Endothelial cell of umbilical vein (primary cell): ENCODE results near the gene CINP.

Experiments
- CTCF ChIP-seq, 2 donors: IDR thresholded peaks; 1 replicate in 1 of 2; 2 replicates in 1 of 2; pipeline ENCODE4 v1.5.1; 2011; ENCODE audit warnings: low read length in 2 of 2, mild to moderate bottlenecking in 2 of 2, moderate library complexity in 2 of 2, control low read depth in 1 of 2, inconsistent platforms in 1 of 2, low read depth in 1 of 2; ENCODE audit not compliant: insufficient read depth in 1 of 2; ENCODE audit errors: extremely low read depth in 1 of 2
- EZH2 ChIP-seq: IDR thresholded peaks from 2 replicates; pipeline ENCODE4 v1.6.1; 2012; ENCODE audit warnings: borderline replicate concordance, low read depth, mild to moderate bottlenecking, moderate library complexity, low read length, inconsistent platforms; ENCODE audit not compliant: severe bottlenecking
- GATA2 ChIP-seq: IDR thresholded peaks from 2 replicates; pipeline ENCODE4 v1.7.0; 2011; ENCODE audit warnings: low read depth, mild to moderate bottlenecking, moderate library complexity, mixed read lengths, low read length; ENCODE audit not compliant: insufficient read length, insufficient read depth
- JUN ChIP-seq: IDR thresholded peaks from 2 replicates; pipeline ENCODE4 v1.6.1; 2011; ENCODE audit warnings: borderline replicate concordance, low read depth; ENCODE audit not compliant: insufficient read length, insufficient read depth
- MAX ChIP-seq: IDR thresholded peaks from 2 replicates; pipeline ENCODE4 v1.6.1; 2011; ENCODE audit not compliant: insufficient read depth, insufficient read length
- MYC ChIP-seq: IDR thresholded peaks from one replicate; pipeline ENCODE4 v1.6.1; 2011; ENCODE audit warnings: mild to moderate bottlenecking, low read depth, low read length
- POLR2A ChIP-seq: IDR thresholded peaks from 2 replicates; pipeline ENCODE4 v1.6.1; 2012; ENCODE audit warnings: low read depth, mild to moderate bottlenecking, control low read depth, low read length
- POLR2AphosphoS5 ChIP-seq: IDR thresholded peaks from 2 replicates; pipeline ENCODE4 v1.6.1; 2012; ENCODE audit warnings: low read depth, mild to moderate bottlenecking, control low read depth, low read length, moderate library complexity; ENCODE audit not compliant: insufficient read depth

GRCh38 chr14:102394717-102395375, 32.2 kb upstream of the CINP start:
- no peak for TF ChIP-seq JUN
- TF ChIP-seq CTCF (IDR thresholded peaks at IDR 0.05; ENCODE audit: extremely low read depth in 1 of 2, insufficient read depth in 1 of 2, low read depth in 1 of 2, low read length in 2 of 2) = no peak
- TF ChIP-seq EZH2 = no peak
- TF ChIP-seq MAX = no peak
- no peak for TF ChIP-seq POLR2A
- TF ChIP-seq GATA2 = no peak
- no peak for TF ChIP-seq POLR2AphosphoS5
- TF ChIP-seq MYC = no peak
